ENCODE measurements around the gene SNX8. TPM values are rescaled to one million over a fixed set of nuclear protein-coding genes. Genes with fewer than 3 reads are reported as not detected.

Gene SNX8
- polyA plus RNA-seq, 1 donor from 2014 or later: 5.7 TPM

- H3K27me3 ChIP-seq (ENCODE audit: insufficient read depth, low read depth, low read length): no peaks in the 10 kb centered on the region
- peaks cover 3% of the 10 kb centered on the region for H3K36me3 ChIP-seq (ENCODE audit: insufficient read depth, low read length)
- no peaks in the 10 kb centered on the region for H3K79me2 ChIP-seq (replicated peaks; ENCODE audit: insufficient read depth, low read length)
- no peak overlapping the region for H3K4me2 ChIP-seq (ENCODE audit: low read length)
- no peak overlapping the region for H3K4me3 ChIP-seq (ENCODE audit: low read length)
- no peak overlapping the region for H3K27ac ChIP-seq (ENCODE audit: low read length)
- H4K20me1 ChIP-seq (ENCODE audit: insufficient read depth): no peaks in the 10 kb centered on the region
- no peak overlapping the region for H3K9ac ChIP-seq (ENCODE audit: low read length)
- H3K9me3 ChIP-seq (ENCODE audit: low read length): no peaks in the 10 kb centered on the region
- no peaks in the 10 kb centered on the region for H3K9me2 ChIP-seq (ENCODE audit: insufficient read depth, low read length)
- no peaks in the 10 kb centered on the region for H3F3A ChIP-seq (ENCODE audit: insufficient read depth, low read length, poor library complexity, severe bottlenecking)
- TF ChIP-seq EZH2 (IDR thresholded peaks at IDR 0.05; ENCODE audit: borderline replicate concordance, insufficient read depth, low read length, poor library complexity, severe bottlenecking) (no peak), SMC3 (conservative IDR thresholded peaks at IDR 0.05; ENCODE audit: poor library complexity) (no peak), REST (IDR thresholded peaks at IDR 0.05; ENCODE audit: borderline replicate concordance) (no peak), TAF1 (IDR thresholded peaks at IDR 0.05; ENCODE audit: low read depth) (no peak), MXI1 (conservative IDR thresholded peaks at IDR 0.05; ENCODE audit: poor library complexity, severe bottlenecking) (no peak), EP300 (conservative IDR thresholded peaks at IDR 0.05; ENCODE audit: poor library complexity, severe bottlenecking) (no peak), CTCF (IDR thresholded peaks at IDR 0.05; ENCODE audit: poor library complexity, severe bottlenecking) (no peak), RAD21 (conservative IDR thresholded peaks at IDR 0.05) (no peak), POLR2AphosphoS5 (IDR thresholded peaks at IDR 0.05) (no peak)
- no peak overlapping the region for H2AFZ ChIP-seq (ENCODE audit: low read depth, low read length)
Measured at GRCh38 chr7:2219136-2219535, 95.1 kb downstream of the SNX8 start.

- H3F3A ChIP-seq (ENCODE audit: insufficient read depth, low read length, poor library complexity, severe bottlenecking): no peaks in the 10 kb centered on the region
- no peak overlapping the region for H2AFZ ChIP-seq (ENCODE audit: low read depth, low read length)
- H3K27ac ChIP-seq (ENCODE audit: low read length): no peak overlapping the region
- no peaks in the 10 kb centered on the region for H4K20me1 ChIP-seq (ENCODE audit: insufficient read depth)
- H3K9me3 ChIP-seq (ENCODE audit: low read length): no peaks in the 10 kb centered on the region
- H3K4me2 ChIP-seq (ENCODE audit: low read length): no peak overlapping the region
- no peaks in the 10 kb centered on the region for H3K79me2 ChIP-seq (replicated peaks; ENCODE audit: insufficient read depth, low read length)
- H3K36me3 ChIP-seq (ENCODE audit: insufficient read depth, low read length): peaks cover 7% of the 10 kb centered on the region
- H3K9ac ChIP-seq (ENCODE audit: low read length): no peak overlapping the region
- no peak for TF ChIP-seq EZH2 (IDR thresholded peaks at IDR 0.05; ENCODE audit: borderline replicate concordance, insufficient read depth, low read length, poor library complexity, severe bottlenecking)
- H3K27me3 ChIP-seq (ENCODE audit: insufficient read depth, low read depth, low read length): no peaks in the 10 kb centered on the region
- no peak overlapping the region for H3K4me3 ChIP-seq (ENCODE audit: low read length)
- no peaks in the 10 kb centered on the region for H3K9me2 ChIP-seq (ENCODE audit: insufficient read depth, low read length)
Measured at GRCh38 chr7:2218444-2218785, 95.8 kb downstream of the SNX8 start.

All from neural cell (in vitro differentiated cells).